NCI-H1694 treated with DMSO at 0.1 percent for 48 hours (cell line): ENCODE results near the gene LRRC3.

Experiments used
- DNase-seq: peaks from one replicate; lab custom pipeline; 2025; lab: John Stamatoyannopoulos, UW

The LRRC3 gene

DNA sequence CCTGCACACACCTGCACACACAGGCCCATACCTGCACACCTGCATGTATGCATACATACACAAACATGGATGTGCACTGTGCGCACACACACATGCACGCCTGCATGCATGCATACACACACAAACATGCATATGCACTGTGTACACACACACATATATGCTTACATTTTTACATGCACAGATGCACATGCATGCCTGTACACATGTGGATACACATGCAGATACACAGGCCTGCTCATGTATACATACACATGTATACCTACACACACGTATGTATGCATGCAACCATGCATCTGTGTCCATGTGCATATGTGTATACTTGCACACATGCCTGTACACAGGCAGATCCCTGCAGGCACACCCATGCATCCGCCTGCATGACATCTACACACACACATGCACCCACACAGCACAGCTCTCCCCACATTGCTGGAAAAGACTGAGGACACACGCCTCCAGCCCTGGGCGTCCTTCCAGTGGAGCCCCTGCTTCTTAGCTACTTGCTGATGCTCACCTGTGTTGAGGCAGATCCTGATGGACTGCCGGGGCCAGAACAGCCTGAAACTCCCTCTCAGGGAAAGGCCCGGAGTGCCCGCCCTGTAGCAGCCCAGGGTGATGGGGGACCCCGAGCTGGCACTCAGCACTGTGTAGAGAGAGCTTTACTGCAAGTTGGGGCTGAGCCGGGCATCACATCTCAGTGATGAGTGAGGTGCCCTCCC is 56.1 kb downstream of the LRRC3 start:
- DNase-seq = no peak
